Psoas muscle (tissue), 8 donors: Measurements from ENCODE around the gene DHX15. TPM values are rescaled to one million over a fixed set of nuclear protein-coding genes. Genes with fewer than 3 reads are reported as not detected.

Experiments
- ATAC-seq, 4 donors: fragments of 200-7000 bp; cut with Tn5 transposase; one replicate each; pipeline ENCODE4 v1.9.1; 2020; ENCODE audit warnings: moderate library complexity in 3 of 4, mild to moderate bottlenecking in 2 of 4
- DNase-seq, 2 donors: peaks; one replicate each; pipeline ENCODE4 v3.0.0-alpha.2; 2020
- H3K27ac ChIP-seq: fragments of 200-600 bp; one replicate; pipeline ENCODE4 v1.8.0; 2022
- H3K27me3 ChIP-seq, 3 donors: fragments of 200-600 bp in 1 of 3; one replicate each; pipeline versions ENCODE4 v1.6.1 to v1.8.0; 2013 to 2022; ENCODE audit warnings: low read length in 2 of 3, mild to moderate bottlenecking in 2 of 3, moderate library complexity in 1 of 3; ENCODE audit not compliant: insufficient read depth in 3 of 3
- H3K36me3 ChIP-seq, 2 donors: fragments of 200-600 bp in 1 of 2; one replicate each; pipeline versions ENCODE4 v1.6.1 to v1.8.0; 2013 to 2022; ENCODE audit warnings: low read depth in 1 of 2, mild to moderate bottlenecking in 1 of 2, moderate library complexity in 1 of 2; ENCODE audit not compliant: insufficient read depth in 1 of 2
- H3K4me1 ChIP-seq: fragments of 200-600 bp; one replicate; pipeline ENCODE4 v1.8.0; 2022
- H3K4me3 ChIP-seq: fragments of 200-600 bp; one replicate; pipeline ENCODE4 v1.8.0; 2022; ENCODE audit warnings: mild to moderate bottlenecking
- H3K9me3 ChIP-seq: fragments of 200-600 bp; one replicate; pipeline ENCODE4 v1.8.0; 2022
- WGBS, 3 donors: extraction: QIAGEN DNeasy Blood & Tissue Kit; methylation state at CpG; one replicate each; pipeline versions ENCODE4 v1.1.6 to v1.1.7; 2013; 5-methylcytosine and 5-hydroxymethylcytosine counted together
- intact Hi-C, 2 donors: fragments of 100-400 bp; cut with DNase I; formaldehyde crosslinking; loops; one replicate each; pipeline versions ENCODE4 v1.11.0 to v1.14.2; 2022
- polyA plus RNA-seq, 3 donors: library from polyadenylated mRNA; stranded (reverse); fragments of 200-250 nt; gene quantifications; one replicate each; pipeline ENCODE4 v1.2.3, GENCODE V29; 2013
- total RNA-seq, 4 donors: library from RNA; stranded (reverse); fragmentation: NEBNext Ultra II Directional in 2 of 4; extraction: Animal tissue kit (Norgen Biotek cat#: 25700) in 2 of 4; gene quantifications; one replicate each; pipeline versions ENCODE4 v1.2.1 to v1.2.4, GENCODE V29; 2021 to 2023
- TF ChIP-seq, protein P1 (sequence below): fragments of 200-600 bp; IDR thresholded peaks from one replicate; pipeline ENCODE4 v1.8.0; 2022; ENCODE audit warnings: antibody characterized with exemption
- donor health status: healthy with polysubstance abuse.
- donor health status: DM: no; HTN: no; CAD: no; lungs with moderate emphysema.
- donor health status: Bipolar disorder and iron deficiency.
- donor health status: healthy.
- donor health status: DM: yes; HTN: yes; CAD: no.
- donor health status: DM: no; HTN: no; CAD: no.
- donor health status: DM: no; HTN: no; CAD: no.
- donor health status: DM: yes; HTN: yes; CAD: no.

Gene DHX15
- total and polyA plus RNA-seq, 7 donors = 28.3 to 69.7 (median 46.0) TPM

DNA sequence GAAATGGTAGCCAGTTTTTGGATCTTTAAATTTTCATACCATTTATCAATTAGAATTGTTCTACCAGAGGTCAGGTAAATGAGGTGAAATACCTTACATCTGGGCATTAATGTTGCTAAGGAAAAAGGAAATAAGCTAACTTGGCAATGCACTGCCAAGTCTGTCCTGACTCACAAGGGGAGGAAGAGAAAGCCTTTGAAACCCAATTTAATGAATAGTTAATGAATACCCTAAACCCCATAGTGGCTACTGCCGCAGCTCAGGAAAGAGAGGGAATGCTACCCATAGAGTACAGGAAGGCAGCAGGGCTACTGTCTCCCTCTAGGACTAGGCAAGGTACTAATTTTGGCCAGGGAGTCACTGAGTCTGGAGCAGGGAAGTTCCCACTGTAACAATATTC lies 16.8 kb upstream of the DHX15 start:
- no peaks in the 10 kb centered on the region for H3K27me3 ChIP-seq
- intact Hi-C loops = no loop called here
- 82 to 87% (median 86%) methylated on average over 1 of the region's 1 CpG for WGBS, 3 donors
- H3K27ac ChIP-seq = no peak overlapping the region
- H3K9me3 ChIP-seq = peaks cover 3% of the 10 kb centered on the region
- DNase-seq = no peak
- no peaks in the 10 kb centered on the region for H3K36me3 ChIP-seq
- TF ChIP-seq, protein P1, sequence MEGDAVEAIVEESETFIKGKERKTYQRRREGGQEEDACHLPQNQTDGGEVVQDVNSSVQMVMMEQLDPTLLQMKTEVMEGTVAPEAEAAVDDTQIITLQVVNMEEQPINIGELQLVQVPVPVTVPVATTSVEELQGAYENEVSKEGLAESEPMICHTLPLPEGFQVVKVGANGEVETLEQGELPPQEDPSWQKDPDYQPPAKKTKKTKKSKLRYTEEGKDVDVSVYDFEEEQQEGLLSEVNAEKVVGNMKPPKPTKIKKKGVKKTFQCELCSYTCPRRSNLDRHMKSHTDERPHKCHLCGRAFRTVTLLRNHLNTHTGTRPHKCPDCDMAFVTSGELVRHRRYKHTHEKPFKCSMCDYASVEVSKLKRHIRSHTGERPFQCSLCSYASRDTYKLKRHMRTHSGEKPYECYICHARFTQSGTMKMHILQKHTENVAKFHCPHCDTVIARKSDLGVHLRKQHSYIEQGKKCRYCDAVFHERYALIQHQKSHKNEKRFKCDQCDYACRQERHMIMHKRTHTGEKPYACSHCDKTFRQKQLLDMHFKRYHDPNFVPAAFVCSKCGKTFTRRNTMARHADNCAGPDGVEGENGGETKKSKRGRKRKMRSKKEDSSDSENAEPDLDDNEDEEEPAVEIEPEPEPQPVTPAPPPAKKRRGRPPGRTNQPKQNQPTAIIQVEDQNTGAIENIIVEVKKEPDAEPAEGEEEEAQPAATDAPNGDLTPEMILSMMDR = no peak
- ATAC-seq = no peak
- H3K4me3 ChIP-seq = no peak overlapping the region
- no peaks in the 10 kb centered on the region for H3K4me1 ChIP-seq

DNA sequence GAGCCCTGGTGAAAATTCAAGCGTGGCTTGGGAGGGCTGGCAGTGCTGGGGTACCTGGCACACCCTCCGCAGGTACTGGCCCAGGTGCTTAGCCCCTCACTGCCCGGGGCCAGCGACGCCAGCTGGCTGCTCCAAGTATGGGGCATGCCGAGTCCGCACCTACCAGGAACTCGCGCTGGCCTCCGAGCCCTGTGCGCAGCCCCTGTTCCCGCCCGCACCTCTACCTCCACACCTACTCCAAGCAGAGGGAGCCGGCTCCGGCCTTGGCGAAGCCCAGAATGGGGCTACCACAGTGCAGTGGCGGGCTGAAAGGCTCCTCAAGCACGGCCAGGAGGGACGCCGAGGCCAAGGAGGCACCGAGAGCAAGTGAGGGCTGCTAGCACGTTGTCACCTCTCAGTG lies 14.9 kb upstream of the DHX15 start:
- Histone ChIP-seq H3K27me3 (no peaks in the 10 kb centered on the region), H3K27ac (no peak overlapping the region), H3K36me3 (no peaks in the 10 kb centered on the region), H3K4me1 (no peaks in the 10 kb centered on the region), H3K4me3 (no peak overlapping the region), H3K9me3 (peaks cover 3% of the 10 kb centered on the region)
- intact Hi-C loops = no loop called here
- 91 to 95% (median 94%) methylated on average over 22 of the region's 22 CpGs for WGBS, 3 donors
- peak in 1 of 2 donors; percentile 50 for DNase-seq
- ATAC-seq = no peak
- TF ChIP-seq, protein P1 = no peak

DNA sequence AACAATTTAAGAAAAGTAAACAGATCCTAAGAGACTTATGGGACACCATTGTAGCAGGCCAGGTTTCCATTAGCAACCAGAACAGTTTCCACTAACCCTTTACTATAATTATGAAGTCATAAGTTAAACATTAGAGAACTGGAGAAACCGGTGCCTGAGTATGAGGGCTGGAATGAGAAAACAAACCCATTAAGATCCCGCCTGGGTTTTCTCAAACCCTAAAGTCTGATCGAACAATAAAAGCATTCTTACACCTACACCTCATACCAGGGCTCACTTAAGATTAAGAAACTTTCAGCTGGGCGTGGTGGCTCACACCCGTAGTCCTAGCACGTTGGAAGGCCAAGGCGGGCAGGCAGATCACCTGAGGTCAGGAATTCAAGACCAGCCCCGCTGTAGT lies 13.7 kb upstream of the DHX15 start:
- TF ChIP-seq, protein P1 = no peak
- Histone ChIP-seq H3K27me3 (no peaks in the 10 kb centered on the region), H3K36me3 (no peaks in the 10 kb centered on the region), H3K9me3 (peaks cover 3% of the 10 kb centered on the region), H3K4me3 (no peak overlapping the region), H3K27ac (no peak overlapping the region), H3K4me1 (no peaks in the 10 kb centered on the region)
- DNase-seq (no peak), ATAC-seq (no peak)
- 89 to 92% (median 90%) methylated on average over 8 of the region's 8 CpGs for WGBS, 3 donors
- intact Hi-C loops = no loop called here

DNA sequence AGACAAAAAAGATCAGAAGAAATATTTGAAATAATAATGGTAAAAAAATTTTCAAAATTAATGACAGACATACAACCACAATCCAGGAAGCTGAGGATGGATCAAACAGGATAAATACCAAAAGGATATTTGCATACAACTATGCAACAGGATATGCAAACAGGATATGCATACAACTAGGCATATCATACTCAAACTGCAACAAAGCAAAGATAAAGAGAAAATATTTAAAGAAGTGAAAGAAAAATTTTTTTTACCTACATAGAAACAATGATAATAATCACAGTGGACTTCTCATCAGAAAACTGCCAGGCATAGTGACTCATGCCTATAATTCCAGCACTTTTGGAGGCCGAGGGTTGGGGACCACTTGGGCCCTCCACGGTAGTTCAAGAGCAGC lies 11.3 kb upstream of the DHX15 start:
- ATAC-seq (no peak), DNase-seq (no peak)
- H3K4me1 ChIP-seq = no peaks in the 10 kb centered on the region
- H3K4me3 ChIP-seq = no peak overlapping the region
- TF ChIP-seq, protein P1 = no peak
- intact Hi-C loops = no loop called here
- H3K27ac ChIP-seq = no peak overlapping the region
- no peaks in the 10 kb centered on the region for H3K36me3 ChIP-seq
- H3K9me3 ChIP-seq = peaks cover 3% of the 10 kb centered on the region
- H3K27me3 ChIP-seq = no peaks in the 10 kb centered on the region
- WGBS, 3 donors = 76 to 90% (median 84%) methylated on average over 2 of the region's 2 CpGs

DNA sequence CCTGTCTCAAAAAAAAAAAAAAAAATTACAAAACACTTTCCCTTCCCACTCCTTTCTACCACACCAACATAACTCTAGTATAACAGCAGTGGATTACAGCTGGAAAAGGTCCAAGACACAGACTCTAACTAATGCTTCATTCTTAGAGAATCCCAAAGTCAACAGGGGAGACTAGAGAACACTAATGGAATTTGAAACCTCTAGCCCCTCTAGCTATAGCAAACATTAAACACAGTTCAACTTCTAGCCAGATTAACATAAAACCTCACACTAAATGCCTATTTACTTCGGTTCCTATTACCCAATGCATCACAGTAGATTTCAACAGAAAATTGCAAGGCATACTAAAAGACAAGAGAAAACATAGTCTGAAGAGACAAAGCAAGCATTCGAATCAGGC lies 10.5 kb upstream of the DHX15 start:
- DNase-seq = no peak
- H3K4me1 ChIP-seq = no peaks in the 10 kb centered on the region
- H3K36me3 ChIP-seq = no peaks in the 10 kb centered on the region
- WGBS, 3 donors = 56 to 70% (median 65%) methylated on average over 2 of the region's 2 CpGs
- TF ChIP-seq, protein P1 = no peak
- intact Hi-C loops = no loop called here
- no peak overlapping the region for H3K27ac ChIP-seq
- no peak overlapping the region for H3K4me3 ChIP-seq
- ATAC-seq = no peak
- peaks cover 9% of the 10 kb centered on the region for H3K9me3 ChIP-seq
- H3K27me3 ChIP-seq = no peaks in the 10 kb centered on the region
